ENCODE results near the gene XXYLT1. TPM values are rescaled to one million over a fixed set of nuclear protein-coding genes. Genes with fewer than 3 reads are reported as not detected.

The XXYLT1 gene
- total RNA-seq, 1 experiment from 2014 or later, result 25.5 TPM

DNA sequence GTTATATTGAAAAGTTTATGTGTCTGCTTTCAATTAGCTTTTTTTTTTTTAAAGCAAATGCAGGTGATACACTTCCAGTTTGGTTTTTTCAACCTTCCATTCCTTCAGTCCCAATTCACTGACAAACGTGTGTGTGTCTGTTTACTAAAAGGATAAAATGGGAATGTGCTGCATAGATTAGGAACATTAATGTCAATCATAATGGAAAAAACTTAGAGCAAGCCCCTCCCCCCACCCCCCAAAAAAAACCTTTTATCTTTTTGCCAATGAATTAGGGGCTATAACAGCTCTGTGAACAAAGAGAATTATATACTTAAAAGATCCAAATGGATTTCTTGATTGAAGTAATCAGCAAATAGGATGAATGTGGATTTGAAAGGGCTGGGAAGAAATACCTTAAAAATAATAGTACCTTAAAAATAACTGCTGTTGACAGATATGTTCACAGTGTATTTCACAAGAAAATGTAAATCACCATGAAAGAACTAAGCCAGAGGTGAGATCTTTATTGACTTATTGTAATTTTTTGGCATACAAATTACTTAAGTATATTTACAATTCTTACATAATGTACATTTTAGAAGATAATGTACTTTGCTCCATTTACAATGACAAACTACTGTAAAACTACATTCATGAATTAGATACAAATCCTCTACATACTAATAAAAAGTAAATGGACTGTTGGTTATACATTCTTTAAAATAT, 3.5 kb upstream of the XXYLT1 start:
- Histone ChIP-seq H3K79me2 (ENCODE audit: low read length) (peaks cover 11% of the 10 kb centered on the region), H3K4me1 (ENCODE audit: insufficient read depth, low read length) (peaks cover 13% of the 10 kb centered on the region), H3K9me3 (ENCODE audit: low read length) (no peaks in the 10 kb centered on the region), H3K9ac (ENCODE audit: low read length) (no peak overlapping the region), H3K9me2 (replicated peaks; ENCODE audit: low read length) (no peaks in the 10 kb centered on the region), H3K27ac (ENCODE audit: low read length) (no peak overlapping the region), H3K4me2 (ENCODE audit: low read length) (no peak overlapping the region), H2AFZ (ENCODE audit: low read length) (no peak overlapping the region), H3K27me3 (ENCODE audit: low read length) (no peaks in the 10 kb centered on the region), H3F3A (ENCODE audit: low read length, unreplicated experiment) (no peaks in the 10 kb centered on the region), H3K4me3 (ENCODE audit: low read length) (no peak overlapping the region), H4K20me1 (ENCODE audit: low read length) (peaks cover 6% of the 10 kb centered on the region; the same call in 1 of the 2 replicates), H3K36me3 (ENCODE audit: low read depth, low read length) (peaks cover 4% of the 10 kb centered on the region; the same call in 1 of the 2 replicates)
- ATAC-seq (no peak), DNase-seq (no peak)
- BruUV-seq (replicated peaks), result no TSS peak
- CTCF ChIA-PET, result interaction anchor here (0.5 kb wide), 1 partner anchor 126 kb away, joined by 6 read pairs; no protein-coding TSS in a partner anchor
- intact Hi-C loops (cut with micrococcal nuclease), result loop anchor here (5.0 kb wide), 2 partner anchors 268 to 578 kb away; partner anchors contain the start of gene PPP1R2
- no peak for TF ChIP-seq EZH2 (IDR thresholded peaks at IDR 0.05; ENCODE audit: low read length, unreplicated experiment)
- TF ChIP-seq CTCF (conservative IDR thresholded peaks at IDR 0.05; ENCODE audit: low read depth, low read length), result no peak
- no peak for TF ChIP-seq EZH2phosphoT487 (IDR thresholded peaks at IDR 0.05; ENCODE audit: borderline replicate concordance, low read length)
- POLR2A ChIA-PET (ENCODE audit: unreplicated experiment), result no interaction called here

GRCh38 chr3:195271410-195272243, 668 bp upstream of the XXYLT1 start:
- ChIA-PET CTCF (interaction anchor here (0.5 to 2.9 kb wide), 25 partner anchors 9 to 625 kb away, joined by 3 to 22 read pairs (median 4); partner anchors contain the start of genes ACAP2 and PPP1R2), POLR2A (ENCODE audit: unreplicated experiment) (interaction anchor here (0.6 to 1.0 kb wide), 3 partner anchors 31 to 171 kb away, joined by 3 to 7 read pairs (median 4); partner anchors contain the start of gene ACAP2)
- intact Hi-C loops (cut with micrococcal nuclease), result loop anchor here (1.0 to 5.0 kb wide), 4 partner anchors 170 to 581 kb away; partner anchors contain the start of gene PPP1R2
- Histone ChIP-seq H3K4me2 (ENCODE audit: low read length) (peak overlapping the region; percentile 96), H3K27ac (ENCODE audit: low read length) (peak overlapping the region; percentile 57), H3K9me3 (ENCODE audit: low read length) (no peaks in the 10 kb centered on the region), H3F3A (ENCODE audit: low read length, unreplicated experiment) (no peaks in the 10 kb centered on the region), H3K9ac (ENCODE audit: low read length) (peak overlapping the region; percentile 77), H3K9me2 (replicated peaks; ENCODE audit: low read length) (no peaks in the 10 kb centered on the region), H2AFZ (ENCODE audit: low read length) (peak overlapping the region; percentile 97), H3K4me3 (ENCODE audit: low read length) (peak overlapping the region; percentile 82), H3K79me2 (ENCODE audit: low read length) (peaks cover 36% of the 10 kb centered on the region), H3K4me1 (ENCODE audit: insufficient read depth, low read length) (peaks cover 21% of the 10 kb centered on the region), H4K20me1 (ENCODE audit: low read length) (peaks cover 14% of the 10 kb centered on the region; the same call in 1 of the 2 replicates), H3K36me3 (ENCODE audit: low read depth, low read length) (peaks cover 4% of the 10 kb centered on the region), H3K27me3 (ENCODE audit: low read length) (no peaks in the 10 kb centered on the region)
- DNase-seq, result peak; percentile 91
- BruUV-seq (replicated peaks), result TSS peak; percentile 71
- no peak for TF ChIP-seq EZH2phosphoT487 (IDR thresholded peaks at IDR 0.05; ENCODE audit: borderline replicate concordance, low read length)
- peak; percentile 98 for TF ChIP-seq CTCF (conservative IDR thresholded peaks at IDR 0.05; ENCODE audit: low read depth, low read length)
- ATAC-seq, result peak; percentile 78
